ENCODE results near the gene S100P.
"Not testable (repeated sequence)": the region's sequence is repeated elsewhere in the genome, so short reads cannot be mapped to it uniquely, and the experiment has no call there.

Gene S100P

GRCh38 chr4:6693231-6694176 is at the start of gene S100P:
S100P (plus strand) TSS chr4:6693878; CDS start chr4:6693933, 55 bp downstream.
- DNase-seq = no peak

DNA sequence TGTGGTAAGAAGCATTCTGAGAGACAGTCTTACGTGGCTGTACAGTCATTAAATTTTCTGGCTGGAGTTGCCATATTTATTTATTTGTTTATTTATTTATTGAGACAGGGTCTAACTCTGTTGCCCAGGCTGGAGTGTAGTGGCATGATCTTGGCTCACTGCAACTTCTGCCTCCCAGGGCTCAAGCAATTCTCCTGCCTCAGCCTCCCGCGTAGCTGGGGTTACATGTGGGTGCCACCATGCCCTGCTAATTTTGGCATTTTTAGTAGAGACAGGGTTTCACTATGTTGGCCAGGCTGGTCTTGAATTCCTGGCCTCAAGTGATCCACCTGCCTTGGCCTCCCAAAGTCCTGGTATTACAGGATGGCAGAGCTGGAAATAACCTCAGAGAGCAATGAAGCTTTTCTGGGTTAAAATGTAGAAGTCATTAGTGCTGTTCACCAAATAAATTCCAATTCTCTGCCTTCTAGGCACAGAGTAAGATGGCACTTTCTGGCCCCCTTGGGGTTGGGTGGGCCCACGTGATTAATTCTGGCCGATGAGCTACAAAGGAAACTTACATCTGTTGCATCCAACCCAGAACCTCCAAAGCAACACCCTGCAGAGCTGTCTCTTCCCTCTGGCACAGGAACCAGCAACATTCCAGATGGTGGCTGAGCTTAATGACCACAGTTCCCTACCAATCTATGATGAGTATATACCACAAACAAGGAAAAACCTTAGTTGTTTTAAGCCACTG is 48.7 kb upstream of the S100P start:
- DNase-seq = no peak

DNA sequence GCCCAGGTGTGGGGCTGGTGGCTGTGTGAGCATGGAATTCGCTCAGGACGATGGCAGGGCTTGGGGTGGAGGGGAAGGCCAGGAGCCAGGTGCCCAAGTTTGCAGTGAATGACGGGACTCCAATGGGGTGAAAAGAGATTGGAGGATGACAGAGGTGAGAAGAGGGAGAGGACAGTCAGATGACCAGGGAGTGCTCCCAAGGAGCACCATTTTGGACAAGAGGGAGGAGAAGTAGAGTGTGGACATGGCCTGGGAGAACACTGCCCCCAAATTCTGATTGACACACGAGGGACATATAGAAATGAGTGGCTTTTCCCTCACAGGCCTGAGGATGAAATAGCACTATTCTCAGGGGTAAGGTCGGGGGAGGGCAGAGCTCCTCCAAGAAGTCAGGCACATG is 46.5 kb upstream of the S100P start:
- no peak for DNase-seq

DNA sequence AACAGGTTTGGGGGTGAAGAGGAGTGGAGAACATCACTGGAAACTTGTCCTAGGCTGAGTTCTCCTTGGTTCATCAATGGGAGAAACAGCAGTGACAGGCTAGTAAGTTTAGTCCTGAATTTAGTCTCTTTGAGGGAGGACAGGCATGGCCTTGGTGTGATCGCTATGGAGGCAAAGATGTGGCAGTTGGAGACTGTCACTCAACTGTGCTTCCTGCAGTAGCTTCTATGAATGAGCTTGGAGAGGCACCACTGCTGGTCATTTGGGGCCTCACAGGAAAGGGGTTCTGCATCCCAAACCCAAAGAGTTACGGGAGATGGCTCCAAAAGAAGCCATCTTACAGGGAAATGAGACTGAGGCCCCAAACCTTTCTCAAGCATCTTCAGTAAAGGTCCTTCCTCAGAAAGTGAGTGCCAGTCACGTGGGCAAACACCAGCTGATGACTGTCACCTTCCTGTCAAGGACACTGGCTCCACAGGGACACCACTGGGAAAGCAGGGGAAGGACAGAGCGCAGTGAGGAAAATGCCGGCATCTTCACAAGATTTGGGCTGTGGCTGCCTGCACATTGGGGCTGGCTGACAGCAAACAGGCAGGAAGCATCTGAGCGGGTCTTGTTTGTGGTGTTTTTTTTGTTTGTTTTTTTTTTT is 46.0 kb upstream of the S100P start:
- DNase-seq = no peak

GRCh38 chr4:6649216-6649615 is 44.5 kb upstream of the S100P start:
- no peak for DNase-seq

GRCh38 chr4:6654211-6654610 is 39.5 kb upstream of the S100P start:
- not testable (repeated sequence) for DNase-seq

- DNase-seq = not testable (repeated sequence)
These were observed 38.4 kb upstream of the S100P start for GRCh38 chr4:6655291-6655690.

- no peak for DNase-seq
These were observed 37.8 kb upstream of the S100P start for GRCh38 chr4:6655924-6656323.

DNA sequence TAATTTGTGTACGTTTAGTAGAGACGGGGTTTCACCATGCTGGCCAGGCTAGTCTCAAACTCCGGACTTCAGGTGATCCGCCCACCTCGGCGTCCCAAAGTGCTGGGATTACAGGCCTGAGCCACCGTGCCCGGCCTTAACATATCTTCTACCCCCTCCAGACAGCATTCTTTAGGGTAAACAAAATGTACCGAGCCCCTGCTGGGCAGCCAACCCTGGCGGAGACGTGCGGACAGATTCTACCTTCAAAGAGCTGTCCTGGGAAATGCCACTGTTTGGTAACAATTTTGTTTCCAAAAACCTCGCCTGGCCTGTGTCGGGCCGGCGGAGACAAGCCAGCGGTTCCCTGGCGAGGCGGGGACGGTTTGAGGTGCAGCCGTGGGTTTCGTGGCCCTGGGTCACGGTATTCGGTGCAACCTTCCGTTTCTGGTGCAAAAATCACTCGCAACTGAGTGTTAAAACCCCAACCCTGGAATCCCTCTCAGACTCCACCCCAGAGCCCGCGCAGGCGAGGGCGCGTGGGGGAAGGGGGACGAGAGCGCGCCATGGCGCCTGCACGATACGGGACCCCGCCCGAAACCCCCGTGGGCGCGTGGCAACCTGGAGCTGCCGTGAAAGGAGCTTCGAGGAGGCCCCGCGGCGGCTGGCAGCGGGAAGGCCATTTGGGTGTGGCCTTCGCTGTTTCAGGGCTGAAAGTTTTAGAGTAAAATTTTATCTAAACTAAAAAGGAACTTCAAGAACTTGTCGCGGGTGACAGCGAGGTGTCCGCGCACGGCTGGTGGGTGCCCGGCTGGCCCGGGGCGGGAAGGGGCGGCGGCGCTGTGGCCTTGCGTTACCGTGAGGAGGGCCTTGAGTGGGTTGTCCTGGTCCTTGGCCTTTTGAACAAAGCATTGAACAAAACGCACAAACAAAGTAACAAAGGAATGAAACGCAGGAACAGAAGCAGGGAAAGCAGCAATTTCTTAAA is 36.2 kb upstream of the S100P start:
- DNase-seq = no peak

DNA sequence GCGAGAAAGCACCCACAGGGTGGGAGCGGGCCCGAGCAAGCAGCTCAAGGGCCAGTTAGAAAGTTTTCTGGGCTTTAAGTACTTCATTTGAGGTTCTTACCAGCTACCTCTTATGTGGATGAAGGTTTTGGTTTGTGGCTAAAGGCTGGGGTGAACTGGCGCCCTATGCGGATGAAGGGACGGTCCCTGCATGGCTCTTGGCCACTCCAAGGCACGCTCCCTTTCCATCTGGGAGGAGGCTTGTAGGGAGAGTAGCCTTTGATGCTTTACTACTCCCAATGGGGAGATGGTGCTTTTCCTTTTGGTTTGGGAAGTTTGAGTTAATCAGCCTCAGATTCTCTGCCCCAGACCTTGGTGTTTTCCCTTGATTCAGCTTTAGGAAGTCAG is 35.5 kb upstream of the S100P start:
- DNase-seq = no peak

- no peak for DNase-seq
These were observed 35.0 kb upstream of the S100P start for GRCh38 chr4:6658597-6659075.

DNA sequence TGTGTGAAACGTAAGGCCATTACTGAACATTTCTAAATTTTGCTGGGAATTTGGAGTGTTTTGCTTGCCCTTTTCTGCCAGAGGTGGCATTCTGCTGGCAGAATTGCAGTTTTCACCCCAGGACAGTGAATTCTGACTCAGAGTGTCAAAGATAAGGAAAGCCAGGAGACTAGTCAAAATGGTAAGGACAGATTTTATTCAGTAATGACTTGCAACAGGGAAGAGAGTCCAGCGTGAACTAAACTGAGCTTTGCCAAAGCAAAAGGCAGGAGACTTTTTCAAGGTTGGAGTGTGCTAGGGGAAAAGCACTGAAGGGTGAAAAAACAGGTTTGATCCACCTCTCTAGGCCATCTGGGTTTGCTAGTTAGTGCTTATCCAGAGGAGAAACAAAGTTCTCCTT is 33.8 kb upstream of the S100P start:
- DNase-seq = no peak

DNA sequence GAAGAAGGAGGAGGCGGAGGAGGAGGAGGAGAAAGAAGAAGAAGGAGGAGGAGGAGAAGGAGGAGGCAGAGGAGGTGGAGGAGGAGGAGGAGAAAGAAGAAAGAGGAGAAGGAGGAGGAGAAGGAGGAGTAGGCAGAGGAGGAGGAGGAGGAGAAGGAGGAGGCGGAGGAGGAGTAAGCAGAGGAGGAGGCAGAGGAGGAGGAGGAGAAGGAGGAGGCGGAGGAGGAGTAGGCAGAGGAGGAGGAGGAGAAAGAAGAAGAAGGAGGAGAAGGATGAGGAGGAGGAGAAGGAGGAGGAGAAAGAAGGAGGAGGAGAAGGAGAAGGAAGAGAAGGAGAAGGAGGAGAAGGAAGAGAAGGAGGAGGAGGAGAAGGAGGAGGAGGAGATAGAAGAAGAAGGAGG is 33.2 kb upstream of the S100P start:
- DNase-seq = no peak

GRCh38 chr4:6662591-6662990 is 31.1 kb upstream of the S100P start:
- no peak for DNase-seq

- DNase-seq = no peak
These were observed 29.9 kb upstream of the S100P start for GRCh38 chr4:6663596-6664393.

DNA sequence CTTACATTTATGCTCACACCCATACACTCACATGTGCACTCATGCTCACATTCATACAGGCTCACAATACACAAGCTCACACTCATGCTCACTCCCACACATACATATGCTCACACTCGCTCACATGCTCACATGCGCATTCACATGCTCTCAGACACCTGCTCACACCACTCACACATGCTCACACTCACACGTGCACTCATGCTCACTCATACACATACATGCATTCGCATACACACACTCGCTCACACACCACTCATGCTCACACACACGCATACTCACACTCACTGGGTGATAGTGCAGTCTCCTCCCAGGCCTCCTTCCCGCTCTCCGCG is 28.4 kb upstream of the S100P start:
- no peak for DNase-seq

GRCh38 chr4:6668391-6668790 is 25.3 kb upstream of the S100P start:
- DNase-seq = no peak

DNA sequence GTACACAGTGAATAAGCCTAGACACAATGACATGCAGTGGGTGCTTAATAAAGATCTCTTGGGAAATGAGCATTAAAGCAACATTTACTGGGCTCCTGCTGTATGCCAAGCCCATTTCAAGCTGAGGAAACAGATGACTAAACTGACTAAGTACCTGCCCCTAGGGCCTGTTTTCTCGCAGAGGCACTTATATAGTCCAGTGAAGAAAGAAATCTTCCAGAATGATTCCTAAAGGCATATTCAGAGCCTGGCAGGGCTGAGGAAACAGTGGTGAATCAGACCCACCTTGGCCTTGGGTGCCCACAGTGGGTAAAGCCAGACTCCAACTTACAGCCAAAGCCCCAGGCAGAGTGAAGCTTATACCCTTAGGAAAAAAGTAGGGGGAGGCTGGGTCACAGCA is 22.0 kb upstream of the S100P start:
- no peak for DNase-seq

DNA sequence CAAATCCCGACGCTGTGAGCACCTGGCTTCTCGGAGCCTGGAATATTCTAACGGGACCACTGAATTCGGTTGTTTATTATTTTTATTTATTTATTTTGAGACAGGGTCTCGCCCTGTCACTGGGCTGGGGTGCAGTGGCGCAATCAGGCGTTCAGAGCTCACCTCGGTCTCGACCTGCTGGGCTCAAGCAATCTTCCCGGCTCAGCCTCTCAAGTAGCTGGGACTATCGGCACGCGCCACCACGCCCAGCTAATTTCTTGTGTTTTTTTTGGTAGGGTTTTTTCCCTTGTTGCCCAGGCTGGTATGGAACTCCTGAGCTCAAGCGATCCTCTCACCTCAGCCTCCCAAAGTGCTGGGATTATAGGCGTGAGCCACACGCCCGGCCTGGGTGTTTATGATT is 21.5 kb upstream of the S100P start:
- no peak for DNase-seq

- not testable (repeated sequence) for DNase-seq
These were observed 21.0 kb upstream of the S100P start for GRCh38 chr4:6672541-6673190.

DNA sequence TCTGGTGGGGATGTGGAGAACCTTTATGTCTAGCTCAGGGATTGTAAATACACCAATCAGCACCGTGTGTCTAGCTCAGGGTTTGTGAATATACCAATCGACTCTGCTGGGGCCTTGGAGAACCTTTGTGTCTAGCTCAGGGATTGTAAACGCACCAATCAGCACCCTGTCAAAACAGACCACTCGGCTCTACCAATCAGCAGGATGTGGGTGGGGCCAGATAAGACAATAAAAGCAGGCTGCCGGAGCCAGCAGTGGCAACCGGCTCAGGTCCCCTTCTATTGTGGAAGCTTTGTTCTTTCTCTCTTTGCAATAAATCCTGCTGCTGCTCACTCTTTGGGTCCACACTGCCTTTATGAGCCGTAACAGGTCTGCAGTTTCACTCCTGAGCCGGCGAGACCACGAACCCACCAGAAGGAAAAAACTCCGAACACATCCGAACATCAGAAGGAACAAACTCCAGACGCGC is 20.5 kb upstream of the S100P start:
- DNase-seq = not testable (repeated sequence)

Data from SIG-M5 (cell line).